Loucy (cell line): ENCODE measurements around the gene LRRC1.

Experiments
- H2AFZ ChIP-seq: fragments of 200-600 bp; sonication (generic); 2 replicates; pipeline ENCODE4 v1.6.0; 2016; ENCODE audit warnings: antibody characterized with exemption, mild to moderate bottlenecking, low read length, moderate library complexity
- H3F3A ChIP-seq: fragments of 200-600 bp; 2 replicates; pipeline ENCODE4 v1.6.0; 2016; ENCODE audit warnings: antibody characterized with exemption, low read depth, mild to moderate bottlenecking
- H3K27me3 ChIP-seq: fragments of 200-600 bp; sonication (generic); 2 replicates; pipeline ENCODE4 v1.6.1; 2014; ENCODE audit warnings: low read length, mild to moderate bottlenecking; ENCODE audit not compliant: insufficient read depth, poor library complexity, severe bottlenecking
- H3K36me3 ChIP-seq: fragments of 200-600 bp; sonication (generic); 2 replicates; pipeline ENCODE4 v1.6.1; 2016; ENCODE audit warnings: low read length; ENCODE audit not compliant: insufficient read depth
- H3K4me1 ChIP-seq: fragments of 200-600 bp; sonication (generic); 2 replicates; pipeline ENCODE4 v1.5.1; 2014; ENCODE audit warnings: low read length, mild to moderate bottlenecking; ENCODE audit not compliant: insufficient read depth, poor library complexity, severe bottlenecking
- H3K4me2 ChIP-seq: fragments of 200-600 bp; sonication (generic); 2 replicates; pipeline ENCODE4 v1.6.0; 2014; ENCODE audit warnings: antibody characterized with exemption, low read length, low read depth, mild to moderate bottlenecking; ENCODE audit not compliant: poor library complexity, severe bottlenecking
- H3K4me3 ChIP-seq: fragments of 200-600 bp; sonication (generic); 2 replicates; pipeline ENCODE4 v1.5.1; 2014; ENCODE audit warnings: low read length, mild to moderate bottlenecking, mixed read lengths; ENCODE audit not compliant: poor library complexity, severe bottlenecking
- H3K79me2 ChIP-seq: fragments of 200-600 bp; sonication (generic); 2 replicates; pipeline ENCODE4 v1.6.1; 2014; ENCODE audit warnings: low read length; ENCODE audit not compliant: insufficient read depth
- H3K9ac ChIP-seq: fragments of 200-600 bp; sonication (generic); 2 replicates; pipeline ENCODE4 v1.6.0; 2014; ENCODE audit warnings: mild to moderate bottlenecking, low read depth, low read length, moderate library complexity; ENCODE audit not compliant: poor library complexity, severe bottlenecking
- H3K9me2 ChIP-seq: fragments of 200-600 bp; sonication (generic); replicated peaks from 2 replicates; pipeline ENCODE4 v1.6.1; 2016; ENCODE audit warnings: low read depth, low read length, mixed read lengths
- H3K9me3 ChIP-seq: fragments of 200-600 bp; sonication (generic); 2 replicates; pipeline ENCODE4 v1.6.1; 2014; ENCODE audit warnings: mild to moderate bottlenecking, antibody characterized with exemption, low read length, low read depth; ENCODE audit not compliant: insufficient read depth
- H4K20me1 ChIP-seq: fragments of 200-600 bp; sonication (generic); 2 replicates; pipeline ENCODE4 v1.6.0; 2014; ENCODE audit warnings: antibody characterized with exemption, low read length, mild to moderate bottlenecking; ENCODE audit not compliant: insufficient read depth, poor library complexity, severe bottlenecking
- CTCF ChIP-seq: fragments of 200-600 bp; sonication (generic); conservative IDR thresholded peaks from 2 replicates; pipeline ENCODE4 v1.5.1; 2014; ENCODE audit warnings: mild to moderate bottlenecking, antibody characterized with exemption, low read length
- EZH2phosphoT487 ChIP-seq: fragments of 200-600 bp; IDR thresholded peaks from 2 replicates; pipeline ENCODE4 v1.6.1; 2018; ENCODE audit warnings: antibody characterized with exemption, mild to moderate bottlenecking, moderate library complexity, borderline replicate concordance

The LRRC1 gene

GRCh38 chr6:53878808-53879207 is 84.0 kb downstream of the LRRC1 start:
- no peaks in the 10 kb centered on the region for H3K27me3 ChIP-seq
- no peak overlapping the region for H3K9ac ChIP-seq
- no peak overlapping the region for H3K4me3 ChIP-seq
- no peaks in the 10 kb centered on the region; the same call in 1 of the 2 replicates for H3K36me3 ChIP-seq
- H3K79me2 ChIP-seq = no peaks in the 10 kb centered on the region; the same call in 1 of the 2 replicates
- H3K4me2 ChIP-seq = no peak overlapping the region
- H4K20me1 ChIP-seq = no peaks in the 10 kb centered on the region
- no peaks in the 10 kb centered on the region for H3F3A ChIP-seq
- H3K4me1 ChIP-seq = no peaks in the 10 kb centered on the region
- H3K9me3 ChIP-seq = no peaks in the 10 kb centered on the region
- no peak for TF ChIP-seq CTCF
- no peak for TF ChIP-seq EZH2phosphoT487
- no peaks in the 10 kb centered on the region for H3K9me2 ChIP-seq
- H2AFZ ChIP-seq = no peak overlapping the region

- no peak overlapping the region for H3K4me3 ChIP-seq
- H2AFZ ChIP-seq = no peak overlapping the region
- H3K36me3 ChIP-seq = no peaks in the 10 kb centered on the region; the same call in 1 of the 2 replicates
- no peak overlapping the region for H3K4me2 ChIP-seq
- no peaks in the 10 kb centered on the region for H3K9me3 ChIP-seq
- no peaks in the 10 kb centered on the region for H4K20me1 ChIP-seq
- no peaks in the 10 kb centered on the region for H3F3A ChIP-seq
- no peaks in the 10 kb centered on the region for H3K79me2 ChIP-seq
- H3K4me1 ChIP-seq = no peaks in the 10 kb centered on the region
- TF ChIP-seq CTCF (no peak), EZH2phosphoT487 (no peak)
- no peak overlapping the region for H3K9ac ChIP-seq
- H3K27me3 ChIP-seq = no peaks in the 10 kb centered on the region
- no peaks in the 10 kb centered on the region for H3K9me2 ChIP-seq
Measured at GRCh38 chr6:53879608-53880007, 84.8 kb downstream of the LRRC1 start.

GRCh38 chr6:53887316-53887715 is 92.5 kb downstream of the LRRC1 start:
- H3K4me1 ChIP-seq = peaks cover 33% of the 10 kb centered on the region
- no peak overlapping the region for H3K4me3 ChIP-seq
- no peak overlapping the region for H3K9ac ChIP-seq
- no peaks in the 10 kb centered on the region; the same call in 1 of the 2 replicates for H3K36me3 ChIP-seq
- H3K79me2 ChIP-seq = no peaks in the 10 kb centered on the region
- H3K4me2 ChIP-seq = no peak overlapping the region
- 0 out of 2 replicates have a peak, but pooled peaks cover 6% of the 10 kb centered on the region for H3F3A ChIP-seq
- H3K27me3 ChIP-seq = no peaks in the 10 kb centered on the region
- H3K9me3 ChIP-seq = no peaks in the 10 kb centered on the region
- H3K9me2 ChIP-seq = no peaks in the 10 kb centered on the region
- no peak overlapping the region for H2AFZ ChIP-seq
- TF ChIP-seq EZH2phosphoT487 (no peak), CTCF (no peak)
- no peaks in the 10 kb centered on the region for H4K20me1 ChIP-seq
